Upper lobe of left lung (tissue), 4 donors: ENCODE data around the gene HUNK.

ENCODE experiments used
- POLR2A ChIP-seq, 4 donors: fragments of 450-650 bp; IDR thresholded peaks; one replicate each; pipeline ENCODE4 v1.5.1; 2016 to 2017; ENCODE audit warnings: antibody characterized with exemption in 4 of 4, mild to moderate bottlenecking in 2 of 4
- TF ChIP-seq, protein P1 (sequence below), 6 experiments: fragments of 450-650 bp in 4 of 6; fragments of 200-600 bp in 2 of 6; sonication (generic) in 2 of 6; IDR thresholded peaks; one replicate each; pipeline ENCODE4 v1.5.1; 2016 to 2019; ENCODE audit warnings: antibody characterized with exemption in 6 of 6

- TF ChIP-seq, protein P1, sequence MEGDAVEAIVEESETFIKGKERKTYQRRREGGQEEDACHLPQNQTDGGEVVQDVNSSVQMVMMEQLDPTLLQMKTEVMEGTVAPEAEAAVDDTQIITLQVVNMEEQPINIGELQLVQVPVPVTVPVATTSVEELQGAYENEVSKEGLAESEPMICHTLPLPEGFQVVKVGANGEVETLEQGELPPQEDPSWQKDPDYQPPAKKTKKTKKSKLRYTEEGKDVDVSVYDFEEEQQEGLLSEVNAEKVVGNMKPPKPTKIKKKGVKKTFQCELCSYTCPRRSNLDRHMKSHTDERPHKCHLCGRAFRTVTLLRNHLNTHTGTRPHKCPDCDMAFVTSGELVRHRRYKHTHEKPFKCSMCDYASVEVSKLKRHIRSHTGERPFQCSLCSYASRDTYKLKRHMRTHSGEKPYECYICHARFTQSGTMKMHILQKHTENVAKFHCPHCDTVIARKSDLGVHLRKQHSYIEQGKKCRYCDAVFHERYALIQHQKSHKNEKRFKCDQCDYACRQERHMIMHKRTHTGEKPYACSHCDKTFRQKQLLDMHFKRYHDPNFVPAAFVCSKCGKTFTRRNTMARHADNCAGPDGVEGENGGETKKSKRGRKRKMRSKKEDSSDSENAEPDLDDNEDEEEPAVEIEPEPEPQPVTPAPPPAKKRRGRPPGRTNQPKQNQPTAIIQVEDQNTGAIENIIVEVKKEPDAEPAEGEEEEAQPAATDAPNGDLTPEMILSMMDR (IDR thresholded peaks at IDR 0.05): no peak
- TF ChIP-seq POLR2A (IDR thresholded peaks at IDR 0.05): no peak
These were observed 27.5 kb downstream of the HUNK start for GRCh38 chr21:31900121-31900895.
